ENCODE measurements around the gene FAM234B. TPM values are rescaled to one million over a fixed set of nuclear protein-coding genes. Genes with fewer than 3 reads are reported as not detected.

The FAM234B gene, protein sequence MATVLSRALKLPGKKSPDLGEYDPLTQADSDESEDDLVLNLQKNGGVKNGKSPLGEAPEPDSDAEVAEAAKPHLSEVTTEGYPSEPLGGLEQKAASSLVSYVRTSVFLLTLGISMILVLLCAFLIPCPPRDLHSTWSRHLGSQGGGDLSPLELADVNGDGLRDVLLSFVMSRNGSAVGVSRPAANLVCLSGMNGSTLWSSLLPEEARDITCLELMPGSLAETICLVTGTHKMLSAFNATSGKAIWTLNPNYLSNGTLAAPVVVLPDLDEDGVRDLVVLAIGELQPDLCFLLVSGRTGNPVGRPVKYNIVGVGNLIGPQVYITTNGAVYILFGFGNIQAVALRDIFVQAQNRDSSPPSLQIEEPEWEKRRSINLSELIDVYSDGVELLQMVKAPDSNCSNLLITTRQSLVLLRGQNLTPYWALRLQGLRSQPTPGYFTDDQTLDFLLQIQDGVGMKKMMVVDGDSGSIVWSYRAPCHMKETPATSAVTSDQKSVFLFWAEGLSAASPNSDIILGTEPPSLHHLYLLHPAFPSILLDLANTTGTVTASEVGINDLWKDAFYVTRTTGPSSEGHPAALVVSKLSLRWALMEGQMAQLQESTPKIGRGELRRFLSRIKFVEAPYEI
- 10 to 100 TPM; 20.8 to 32.0 TPM for total RNA-seq
- polyA plus RNA-seq (2013, experiment 1 of 2), result 21.3 TPM
- 18.6 TPM for polyA plus RNA-seq (2013, experiment 2 of 2)
- long read RNA-seq, experiment 1, partial matches to known transcripts, result 0 of 2 reads
- long read RNA-seq, experiment 1, other reads (novel, unspliced or antisense), result 2 of 2 reads
- long read RNA-seq, experiment 2, full-length matches to known transcripts, result 12 of 23 reads
- long read RNA-seq, experiment 2, partial matches to known transcripts, result 3 of 23 reads
- long read RNA-seq, experiment 2, other reads (novel, unspliced or antisense), result 8 of 23 reads
- long read RNA-seq, experiment 3, full-length matches to known transcripts, result 18 of 39 reads
- long read RNA-seq, experiment 3, partial matches to known transcripts, result 5 of 39 reads
- long read RNA-seq, experiment 3, other reads (novel, unspliced or antisense), result 16 of 39 reads
- long read RNA-seq, experiment 4, partial matches to known transcripts, result 0 of 3 reads
- long read RNA-seq, experiment 4, other reads (novel, unspliced or antisense), result 3 of 3 reads

DNA sequence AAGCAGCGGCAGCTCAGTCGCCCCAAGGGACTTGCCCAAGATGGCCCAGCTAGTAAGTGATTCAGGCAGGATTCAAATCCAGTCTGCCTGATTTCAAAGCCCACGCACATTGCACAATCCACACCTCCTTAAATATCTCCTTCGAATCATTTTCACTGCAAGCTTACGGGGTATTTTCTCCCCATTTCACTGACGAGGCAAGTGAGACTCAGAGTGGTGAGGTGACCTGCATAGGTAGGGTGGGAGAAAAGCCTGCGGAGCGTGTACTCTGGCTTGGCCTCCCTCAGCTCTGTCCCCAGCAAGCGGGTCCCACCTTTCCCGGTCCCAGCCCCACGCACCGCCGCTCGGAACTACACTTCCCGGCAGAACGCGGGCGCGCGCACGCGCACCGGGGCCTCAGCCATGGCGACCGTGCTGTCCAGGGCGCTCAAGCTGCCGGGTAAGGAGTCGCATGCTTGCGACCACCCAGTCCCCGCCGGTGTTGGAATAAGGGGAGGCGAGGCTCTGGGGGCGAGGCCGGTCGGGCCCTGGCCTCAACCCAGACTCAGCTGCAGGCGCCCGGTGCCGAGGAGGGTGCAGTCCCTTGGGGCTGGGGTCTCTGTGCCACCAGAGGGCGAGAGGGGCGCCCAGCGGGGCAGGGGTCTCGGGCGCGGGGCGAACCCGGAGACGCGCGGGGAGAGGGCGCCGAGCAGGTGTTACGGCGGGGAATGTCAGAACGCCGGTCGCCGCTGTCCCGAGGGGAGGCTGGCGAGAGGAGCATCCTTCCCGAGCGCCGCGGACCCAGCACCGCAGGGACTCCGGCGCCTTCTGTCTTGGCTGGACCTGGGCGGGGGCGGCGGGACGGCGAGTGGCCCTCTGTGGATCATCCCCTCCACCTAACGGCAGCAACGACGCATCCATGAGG lies at the start of gene FAM234B:
Gene FAM234B (plus strand): TSS at position 380 of the 904 bp plus-strand sequence. CDS start 23 bp downstream, at position 403.
- Histone ChIP-seq H3K9me3 (ENCODE audit: control insufficient read depth, low read length) (peaks cover 11% of the 10 kb centered on the region), H3K27ac (ENCODE audit: low read depth, low read length) (no peak within 1 kb of the TSS), H3K4me3 (ENCODE audit: low read length) (peak within 1 kb of the TSS; percentile 77), H3K9ac (ENCODE audit: extremely low read depth, low read length, poor library complexity, severe bottlenecking) (peak within 1 kb of the TSS; percentile 50), H3K27me3 (ENCODE audit: control insufficient read depth, insufficient read depth, low read length, poor library complexity, severe bottlenecking) (peaks cover 16% of the 10 kb centered on the region), H3K4me1 (ENCODE audit: control insufficient read depth, insufficient read depth, low read length) (no peaks in the 10 kb centered on the region), H3K36me3 (ENCODE audit: control insufficient read depth, insufficient read depth, low read length) (no peaks in the 10 kb centered on the region)
- Mint-ChIP-seq H3K27ac (no peak within 1 kb of the TSS), H3K4me3 (peak within 1 kb of the TSS; percentile 67), H3K36me3 (ENCODE audit: low read depth) (peaks cover 5% of the 10 kb centered on the region), H3K9me3 (peaks cover 8% of the 10 kb centered on the region), H3K4me1 (peaks cover 15% of the 10 kb centered on the region), H3K27me3 (ENCODE audit: insufficient read depth) (peaks cover 37% of the 10 kb centered on the region)
- DNase-seq, result peak; percentile 95
- 6 to 11% methylated on average over 27 to 74 of the region's 74 CpGs for WGBS, 2 experiments (ENCODE audit: insufficient coverage in 1 of 2, insufficient read length in 1 of 2)
- TF ChIP-seq, protein P1, sequence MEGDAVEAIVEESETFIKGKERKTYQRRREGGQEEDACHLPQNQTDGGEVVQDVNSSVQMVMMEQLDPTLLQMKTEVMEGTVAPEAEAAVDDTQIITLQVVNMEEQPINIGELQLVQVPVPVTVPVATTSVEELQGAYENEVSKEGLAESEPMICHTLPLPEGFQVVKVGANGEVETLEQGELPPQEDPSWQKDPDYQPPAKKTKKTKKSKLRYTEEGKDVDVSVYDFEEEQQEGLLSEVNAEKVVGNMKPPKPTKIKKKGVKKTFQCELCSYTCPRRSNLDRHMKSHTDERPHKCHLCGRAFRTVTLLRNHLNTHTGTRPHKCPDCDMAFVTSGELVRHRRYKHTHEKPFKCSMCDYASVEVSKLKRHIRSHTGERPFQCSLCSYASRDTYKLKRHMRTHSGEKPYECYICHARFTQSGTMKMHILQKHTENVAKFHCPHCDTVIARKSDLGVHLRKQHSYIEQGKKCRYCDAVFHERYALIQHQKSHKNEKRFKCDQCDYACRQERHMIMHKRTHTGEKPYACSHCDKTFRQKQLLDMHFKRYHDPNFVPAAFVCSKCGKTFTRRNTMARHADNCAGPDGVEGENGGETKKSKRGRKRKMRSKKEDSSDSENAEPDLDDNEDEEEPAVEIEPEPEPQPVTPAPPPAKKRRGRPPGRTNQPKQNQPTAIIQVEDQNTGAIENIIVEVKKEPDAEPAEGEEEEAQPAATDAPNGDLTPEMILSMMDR (conservative IDR thresholded peaks at IDR 0.05), result peak; percentile 78

DNA sequence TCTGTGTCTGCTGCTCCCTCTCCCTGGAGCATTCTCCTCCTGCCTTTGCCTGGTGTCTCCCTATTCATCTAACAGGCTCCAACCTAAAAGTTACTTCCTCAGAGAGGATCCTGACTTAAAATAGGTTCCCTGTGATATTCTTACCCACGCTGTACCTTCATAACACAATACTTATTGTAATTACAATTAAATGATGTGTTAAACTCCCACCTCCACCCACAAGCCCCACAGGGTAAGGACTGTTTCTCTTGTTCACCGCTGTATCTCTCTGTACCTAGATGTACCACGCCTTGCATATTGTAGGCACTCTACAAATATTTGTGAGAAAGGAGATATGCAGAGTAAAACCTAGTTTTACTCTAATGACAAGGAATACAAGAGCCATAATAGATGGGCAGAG lies 49.1 kb upstream of the FAM234B start:
- H3K27me3 Mint-ChIP-seq (ENCODE audit: insufficient read depth), result peaks cover 13% of the 10 kb centered on the region
- no peak overlapping the region for H3K4me3 ChIP-seq (ENCODE audit: low read length)
- H3K27ac ChIP-seq (ENCODE audit: low read depth, low read length), result no peak overlapping the region
- peaks cover 4% of the 10 kb centered on the region for H3K4me1 ChIP-seq (ENCODE audit: control insufficient read depth, insufficient read depth, low read length)
- H3K4me1 Mint-ChIP-seq, result peaks cover 28% of the 10 kb centered on the region
- no peak overlapping the region for H3K27ac Mint-ChIP-seq
- H3K9me3 ChIP-seq (ENCODE audit: control insufficient read depth, low read length), result no peaks in the 10 kb centered on the region
- H3K4me3 Mint-ChIP-seq, result no peak overlapping the region
- no peaks in the 10 kb centered on the region for H3K36me3 ChIP-seq (ENCODE audit: control insufficient read depth, insufficient read depth, low read length)
- H3K36me3 Mint-ChIP-seq (ENCODE audit: low read depth), result no peaks in the 10 kb centered on the region
- H3K27me3 ChIP-seq (ENCODE audit: control insufficient read depth, insufficient read depth, low read length, poor library complexity, severe bottlenecking), result no peaks in the 10 kb centered on the region
- no peak for DNase-seq
- TF ChIP-seq, protein P1 (conservative IDR thresholded peaks at IDR 0.05), result no peak
- no peak overlapping the region for H3K9ac ChIP-seq (ENCODE audit: extremely low read depth, low read length, poor library complexity, severe bottlenecking)
- H3K9me3 Mint-ChIP-seq, result no peaks in the 10 kb centered on the region
- WGBS, 2 experiments (ENCODE audit: insufficient coverage in 1 of 2, insufficient read length in 1 of 2), result 94 to 100% methylated on average over 2 of the region's 3 CpGs

Data from endodermal cell (in vitro differentiated cells).